ENCODE data around the gene MAS1L.

GRCh38 chr6:29519291-29520010, 31.7 kb upstream of the MAS1L start:
- TF ChIP-seq GATA3 (IDR thresholded peaks at IDR 0.05; ENCODE audit: low read depth, low read length) (no peak), GATA2 (IDR thresholded peaks at IDR 0.05; ENCODE audit: low read depth, low read length) (no peak)
